Measurements from ENCODE around the gene LRRC3.

The LRRC3 gene

GRCh38 chr21:44464351-44464750 is 9.0 kb downstream of the LRRC3 start:
- Histone ChIP-seq H3K27ac (no peak overlapping the region), H3K4me3 (ENCODE audit: low read depth, low read length) (no peak overlapping the region), H3K27me3 (replicated peaks) (no peaks in the 10 kb centered on the region), H3K36me3 (replicated peaks) (no peaks in the 10 kb centered on the region)
- DNase-seq, result no peak
- no peak for TF ChIP-seq CTCF (IDR thresholded peaks at IDR 0.05; ENCODE audit: low read depth, low read length, missing control alignments)
- in situ Hi-C loops (cut with HindIII; ENCODE audit: low pct_ligation_motif_present, low sequenced_read_pairs), result no loop called here

- no peak for TF ChIP-seq CTCF (IDR thresholded peaks at IDR 0.05; ENCODE audit: low read depth, low read length, missing control alignments)
- H3K27me3 ChIP-seq (replicated peaks), result no peaks in the 10 kb centered on the region
- no peak overlapping the region for H3K27ac ChIP-seq
- no peak for DNase-seq
- H3K36me3 ChIP-seq (replicated peaks), result no peaks in the 10 kb centered on the region
- H3K4me3 ChIP-seq (ENCODE audit: low read depth, low read length), result no peak overlapping the region
- in situ Hi-C loops (cut with HindIII; ENCODE audit: low pct_ligation_motif_present, low sequenced_read_pairs), result no loop called here
These were observed 11.1 kb downstream of the LRRC3 start for GRCh38 chr21:44466351-44466954.

DNA sequence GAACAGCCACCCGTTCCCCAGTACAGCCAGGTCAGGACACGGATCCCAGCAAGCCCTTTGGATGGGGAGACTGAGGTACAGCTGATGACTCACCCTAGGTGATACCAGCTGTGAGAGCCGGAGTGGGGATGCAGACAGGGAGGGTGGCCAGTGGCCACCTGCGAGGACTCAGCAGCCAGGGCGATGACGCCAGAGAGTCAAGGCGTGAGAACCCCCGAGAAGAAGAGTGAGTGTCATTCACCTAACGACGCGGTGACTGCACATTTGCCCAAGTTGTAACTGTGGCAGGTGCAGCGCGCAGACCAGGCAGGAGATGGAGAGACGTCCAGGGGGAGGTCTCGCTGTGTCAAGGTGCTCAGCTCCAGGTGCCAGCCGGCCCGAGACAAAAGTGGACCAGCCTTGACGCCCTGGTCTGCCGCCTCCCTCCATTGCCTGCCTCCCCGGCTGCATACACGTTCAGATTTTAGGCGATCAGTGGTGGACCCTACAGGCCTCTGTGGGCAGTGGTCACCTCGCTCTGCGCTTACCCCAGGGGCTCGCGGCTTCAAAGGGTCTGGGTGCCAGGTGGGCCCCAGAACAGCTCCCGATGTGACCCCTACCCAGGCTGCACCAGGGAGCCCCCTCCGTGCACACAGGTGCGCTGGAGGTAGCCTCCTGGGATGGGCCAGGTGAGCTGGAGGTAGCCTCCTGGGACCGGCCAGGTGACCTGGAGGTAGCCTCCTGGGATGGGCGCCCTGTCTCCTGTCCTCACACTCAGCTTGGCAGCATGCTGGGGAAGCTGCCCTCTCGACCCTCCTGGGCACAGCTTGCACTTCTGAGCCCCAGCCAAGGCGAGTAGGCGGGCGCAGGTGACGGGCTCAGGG is 11.9 kb downstream of the LRRC3 start:
- Histone ChIP-seq H3K27me3 (replicated peaks) (no peaks in the 10 kb centered on the region), H3K36me3 (replicated peaks) (no peaks in the 10 kb centered on the region), H3K4me3 (ENCODE audit: low read depth, low read length) (no peak overlapping the region), H3K27ac (no peak overlapping the region)
- TF ChIP-seq CTCF (IDR thresholded peaks at IDR 0.05; ENCODE audit: low read depth, low read length, missing control alignments), result no peak
- in situ Hi-C loops (cut with HindIII; ENCODE audit: low pct_ligation_motif_present, low sequenced_read_pairs), result no loop called here
- DNase-seq, result no peak

- no peak for DNase-seq
- no peak for TF ChIP-seq CTCF (IDR thresholded peaks at IDR 0.05; ENCODE audit: low read depth, low read length, missing control alignments)
- in situ Hi-C loops (cut with HindIII; ENCODE audit: low pct_ligation_motif_present, low sequenced_read_pairs), result no loop called here
These were observed 12.5 kb downstream of the LRRC3 start for GRCh38 chr21:44467859-44468195.

DNA sequence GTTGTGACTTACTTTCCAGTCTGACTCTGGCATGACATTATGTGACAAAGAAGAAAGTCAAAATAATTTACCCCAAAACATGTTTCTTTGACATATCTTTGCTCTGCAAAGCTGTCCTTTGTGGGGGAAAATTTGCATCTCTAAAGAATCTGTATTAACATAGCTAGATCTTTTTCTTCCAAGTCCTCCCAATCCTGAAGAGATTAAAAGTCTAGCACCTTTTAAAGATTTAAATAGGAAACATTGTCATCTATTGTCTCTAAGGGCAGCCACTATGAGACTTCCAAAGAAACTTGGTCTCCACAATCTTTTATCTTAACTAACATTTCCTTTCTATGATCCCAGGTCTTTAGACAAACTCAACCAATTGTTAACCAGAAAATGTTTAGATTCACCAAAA is 16.0 kb downstream of the LRRC3 start:
- no peak for TF ChIP-seq CTCF (IDR thresholded peaks at IDR 0.05; ENCODE audit: low read depth, low read length, missing control alignments)
- Histone ChIP-seq H3K27ac (no peak overlapping the region), H3K4me3 (ENCODE audit: low read depth, low read length) (no peak overlapping the region), H3K27me3 (replicated peaks) (no peaks in the 10 kb centered on the region), H3K36me3 (replicated peaks) (no peaks in the 10 kb centered on the region)
- no peak for DNase-seq
- in situ Hi-C loops (cut with HindIII; ENCODE audit: low pct_ligation_motif_present, low sequenced_read_pairs), result no loop called here

More at GRCh38 chr21:44467859-44468195, 12.5 kb downstream of the LRRC3 start:
- no peak overlapping the region for H3K27ac ChIP-seq
- no peaks in the 10 kb centered on the region for H3K27me3 ChIP-seq (replicated peaks)
- H3K36me3 ChIP-seq (replicated peaks), result no peaks in the 10 kb centered on the region
- no peak overlapping the region for H3K4me3 ChIP-seq (ENCODE audit: low read depth, low read length)
